GM19452 (cell line): Measurements from ENCODE around the gene UGP2.
"Not testable (repeated sequence)": the region's sequence is repeated elsewhere in the genome, so short reads cannot be mapped to it uniquely, and the experiment has no call there.

Experiments
- ATAC-seq: cut with Tn5 transposase; IDR thresholded peaks from one replicate; pipeline ENCODE4 v1.9.1; 2021; ENCODE audit not compliant: unreplicated experiment

The UGP2 gene

GRCh38 chr2:63891488-63892030, 49.9 kb downstream of the UGP2 start:
- ATAC-seq = no peak

GRCh38 chr2:63893163-63893562, 51.5 kb downstream of the UGP2 start:
- no peak for ATAC-seq

GRCh38 chr2:63894167-63894566, 52.5 kb downstream of the UGP2 start:
- ATAC-seq = no peak

- ATAC-seq = no peak
These were observed 57.1 kb downstream of the UGP2 start for GRCh38 chr2:63898839-63899238.

- no peak for ATAC-seq
These were observed 57.9 kb downstream of the UGP2 start for GRCh38 chr2:63899639-63900038.

GRCh38 chr2:63902149-63902548, 60.5 kb downstream of the UGP2 start:
- ATAC-seq = no peak

GRCh38 chr2:63903003-63903402, 61.3 kb downstream of the UGP2 start:
- ATAC-seq = peak; percentile 79

- no peak for ATAC-seq
These were observed 72.6 kb downstream of the UGP2 start for GRCh38 chr2:63914311-63914710.

GRCh38 chr2:63926815-63927214, 85.1 kb downstream of the UGP2 start:
- ATAC-seq = no peak

- not testable (repeated sequence) for ATAC-seq
These were observed 90.4 kb downstream of the UGP2 start for GRCh38 chr2:63932104-63932503.
